Gastrocnemius medialis (tissue), 4 donors: ENCODE data around the gene DDX27. TPM values are rescaled to one million over a fixed set of nuclear protein-coding genes. Genes with fewer than 3 reads are reported as not detected.

Experiments used
- ATAC-seq, 2 donors: fragments of 150-250 bp; one replicate each; pipeline ENCODE4 v1.9.1; 2016
- DNase-seq, 2 donors: peaks; one replicate each; pipeline ENCODE4 v3.0.0-alpha.2; 2019
- H3K27ac ChIP-seq, 4 donors: fragments of 200-600 bp; sonication (generic); 1 replicate in 1 of 4; 2 replicates in 3 of 4; pipeline ENCODE4 v1.5.1; 2016 to 2018; ENCODE audit warnings: mild to moderate bottlenecking in 2 of 4, moderate library complexity in 1 of 4
- H3K27me3 ChIP-seq, 3 donors: fragments of 200-600 bp; sonication (generic) in 2 of 3; 1 replicate in 1 of 3; 2 replicates in 2 of 3; pipeline versions ENCODE4 v1.5.1 to v1.6.0; 2016 to 2019; ENCODE audit warnings: mild to moderate bottlenecking in 1 of 3, moderate library complexity in 1 of 3
- H3K36me3 ChIP-seq, 2 donors: fragments of 200-600 bp; sonication (generic) in 1 of 2; one replicate each; pipeline ENCODE4 v1.5.1; 2017 to 2018
- H3K4me1 ChIP-seq, 2 donors: fragments of 200-600 bp; sonication (generic) in 1 of 2; one replicate each; pipeline ENCODE4 v1.5.1; 2016 to 2017; ENCODE audit warnings: mild to moderate bottlenecking in 2 of 2
- H3K4me3 ChIP-seq, 4 donors: fragments of 200-600 bp; sonication (generic) in 3 of 4; 1 replicate in 1 of 4; 2 replicates in 3 of 4; pipeline ENCODE4 v1.5.1; 2016 to 2019; ENCODE audit warnings: mild to moderate bottlenecking in 2 of 4
- H3K9me3 ChIP-seq, 3 donors: fragments of 200-600 bp; sonication (generic) in 2 of 3; 1 replicate in 1 of 3; 2 replicates in 2 of 3; pipeline ENCODE4 v1.5.1; 2016 to 2019
- POLR2A ChIP-seq, 2 donors: fragments of 450-650 bp; IDR thresholded peaks; one replicate each; pipeline ENCODE4 v1.6.1; 2017; ENCODE audit warnings: antibody characterized with exemption in 2 of 2, mild to moderate bottlenecking in 2 of 2, moderate library complexity in 2 of 2
- in situ Hi-C, 4 donors: fragments of 200-750 bp; cut with MboI; loops; one replicate each; pipeline versions ENCODE4 v1.15.0 to v1.8.0; 2017; ENCODE audit warnings: low sequenced_read_pairs in 4 of 4
- intact Hi-C: fragments of 100-400 bp; cut with DNase I; formaldehyde crosslinking; loops from one replicate; pipeline ENCODE4 v1.15.1; 2023; ENCODE audit warnings: low total_unique reads
- total RNA-seq, 4 donors: library from RNA; depleted of rRNA; stranded (reverse); fragments of >200 nt; gene quantifications; one replicate each; pipeline versions ENCODE4 v1.1.0 to v1.2.3, GENCODE V29; 2016
- TF ChIP-seq, protein P1 (sequence below), 5 experiments: fragments of 450-650 bp in 3 of 5; fragments of 200-600 bp in 2 of 5; sonication (generic) in 2 of 5; IDR thresholded peaks in 4 of 5; conservative IDR thresholded peaks in 1 of 5; 1 replicate in 4 of 5; 2 replicates in 1 of 5; pipeline ENCODE4 v1.5.1; 2016 to 2019; ENCODE audit warnings: antibody characterized with exemption in 5 of 5, mild to moderate bottlenecking in 3 of 5, moderate library complexity in 3 of 5

DDX27 gene
- total RNA-seq, 4 donors from 2014 or later: 12.6 to 39.7 (median 23.3) TPM

DNA sequence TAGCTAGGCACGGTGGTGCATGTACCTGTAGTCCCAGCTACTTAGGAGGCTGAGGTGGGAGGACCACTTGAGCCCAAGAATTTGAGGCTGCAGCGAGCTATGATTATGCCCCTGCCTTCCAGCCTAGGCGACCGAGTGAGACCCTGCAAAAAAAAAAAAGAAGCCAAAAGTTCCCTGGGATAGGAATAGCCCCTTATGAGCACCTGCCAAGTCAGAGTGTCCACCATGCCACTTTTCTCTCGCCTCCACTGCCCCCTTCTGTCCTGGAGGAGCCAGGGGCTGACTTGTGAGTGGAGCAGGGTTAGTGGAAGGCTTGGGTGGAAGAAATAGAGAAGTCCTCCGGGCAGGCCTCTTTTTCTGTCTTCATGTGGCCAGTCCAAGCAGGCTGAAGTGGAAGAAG is 12.1 kb upstream of the DDX27 start:
- in situ Hi-C loops (no loop called here), intact Hi-C loops (no loop called here)
- no peak overlapping the region for H3K4me3 ChIP-seq
- TF ChIP-seq POLR2A (IDR thresholded peaks at IDR 0.05): no peak
- TF ChIP-seq, protein P1, sequence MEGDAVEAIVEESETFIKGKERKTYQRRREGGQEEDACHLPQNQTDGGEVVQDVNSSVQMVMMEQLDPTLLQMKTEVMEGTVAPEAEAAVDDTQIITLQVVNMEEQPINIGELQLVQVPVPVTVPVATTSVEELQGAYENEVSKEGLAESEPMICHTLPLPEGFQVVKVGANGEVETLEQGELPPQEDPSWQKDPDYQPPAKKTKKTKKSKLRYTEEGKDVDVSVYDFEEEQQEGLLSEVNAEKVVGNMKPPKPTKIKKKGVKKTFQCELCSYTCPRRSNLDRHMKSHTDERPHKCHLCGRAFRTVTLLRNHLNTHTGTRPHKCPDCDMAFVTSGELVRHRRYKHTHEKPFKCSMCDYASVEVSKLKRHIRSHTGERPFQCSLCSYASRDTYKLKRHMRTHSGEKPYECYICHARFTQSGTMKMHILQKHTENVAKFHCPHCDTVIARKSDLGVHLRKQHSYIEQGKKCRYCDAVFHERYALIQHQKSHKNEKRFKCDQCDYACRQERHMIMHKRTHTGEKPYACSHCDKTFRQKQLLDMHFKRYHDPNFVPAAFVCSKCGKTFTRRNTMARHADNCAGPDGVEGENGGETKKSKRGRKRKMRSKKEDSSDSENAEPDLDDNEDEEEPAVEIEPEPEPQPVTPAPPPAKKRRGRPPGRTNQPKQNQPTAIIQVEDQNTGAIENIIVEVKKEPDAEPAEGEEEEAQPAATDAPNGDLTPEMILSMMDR (IDR thresholded peaks at IDR 0.05 in 4 of 5, conservative IDR thresholded peaks at IDR 0.05 in 1 of 5): no peak
- no peak for ATAC-seq
- no peaks in the 10 kb centered on the region for H3K27me3 ChIP-seq
- H3K27ac ChIP-seq: no peak overlapping the region
- H3K4me1 ChIP-seq: no peaks in the 10 kb centered on the region
- H3K9me3 ChIP-seq: no peaks in the 10 kb centered on the region
- DNase-seq: no peak
- H3K36me3 ChIP-seq: no peaks in the 10 kb centered on the region

GRCh38 chr20:49210101-49210756 is 9.0 kb upstream of the DDX27 start:
- H3K27me3 ChIP-seq: no peaks in the 10 kb centered on the region
- TF ChIP-seq POLR2A (IDR thresholded peaks at IDR 0.05): no peak
- TF ChIP-seq, protein P1 (IDR thresholded peaks at IDR 0.05 in 4 of 5, conservative IDR thresholded peaks at IDR 0.05 in 1 of 5): no peak
- in situ Hi-C loops: no loop called here
- ATAC-seq: no peak
- H3K4me1 ChIP-seq: no peaks in the 10 kb centered on the region
- no peak overlapping the region for H3K27ac ChIP-seq
- intact Hi-C loops: no loop called here
- H3K4me3 ChIP-seq: no peak overlapping the region
- DNase-seq: no peak
- no peaks in the 10 kb centered on the region for H3K36me3 ChIP-seq
- H3K9me3 ChIP-seq: no peaks in the 10 kb centered on the region

DNA sequence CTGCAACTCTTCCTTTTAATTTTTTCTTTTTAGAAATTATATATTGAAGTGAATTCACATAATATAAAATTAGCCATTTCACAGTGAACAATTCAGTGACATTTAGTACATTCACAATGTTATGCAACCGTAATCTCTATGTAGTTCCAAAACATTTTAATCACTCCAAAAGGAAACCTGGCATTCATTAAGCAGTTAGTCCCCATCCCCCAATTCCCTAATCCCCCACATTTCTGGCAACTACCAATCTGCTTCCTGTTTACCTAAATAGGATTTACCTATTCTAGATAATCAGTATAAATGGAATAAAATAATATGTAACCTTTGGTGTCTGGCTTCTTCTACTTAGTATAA is 8.5 kb upstream of the DDX27 start:
- TF ChIP-seq POLR2A (IDR thresholded peaks at IDR 0.05): no peak
- TF ChIP-seq, protein P1 (IDR thresholded peaks at IDR 0.05 in 4 of 5, conservative IDR thresholded peaks at IDR 0.05 in 1 of 5): no peak
- H3K27me3 ChIP-seq: no peaks in the 10 kb centered on the region
- H3K4me3 ChIP-seq: no peak overlapping the region
- DNase-seq (no peak), ATAC-seq (no peak)
- H3K27ac ChIP-seq: no peak overlapping the region
- no peaks in the 10 kb centered on the region for H3K9me3 ChIP-seq
- intact Hi-C loops: no loop called here
- no peaks in the 10 kb centered on the region for H3K4me1 ChIP-seq
- no peaks in the 10 kb centered on the region for H3K36me3 ChIP-seq
- in situ Hi-C loops: no loop called here

DNA sequence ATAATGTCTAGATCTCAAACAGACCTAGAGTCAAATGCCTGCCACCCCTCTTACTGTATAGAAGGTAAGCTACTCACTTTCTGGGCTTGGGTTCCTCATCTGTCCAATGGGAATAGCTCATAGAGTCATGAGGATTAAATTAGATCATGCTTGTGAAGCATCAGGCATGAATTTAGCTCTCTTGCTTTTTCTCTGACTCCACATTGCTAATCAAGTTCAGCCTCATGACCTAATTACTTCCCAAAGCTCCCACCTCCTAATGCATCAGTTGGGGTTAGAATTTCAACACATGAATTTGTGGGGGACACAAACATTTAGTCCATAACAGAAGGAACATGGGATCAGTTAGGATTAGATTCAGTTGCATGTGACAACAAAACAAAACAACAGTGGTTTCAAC is 4.6 kb upstream of the DDX27 start:
- in situ Hi-C loops: no loop called here
- TF ChIP-seq POLR2A (IDR thresholded peaks at IDR 0.05): no peak
- TF ChIP-seq, protein P1 (IDR thresholded peaks at IDR 0.05 in 4 of 5, conservative IDR thresholded peaks at IDR 0.05 in 1 of 5): no peak
- intact Hi-C loops: no loop called here

GRCh38 chr20:49215232-49215631 is 4.0 kb upstream of the DDX27 start:
- H3K4me1 ChIP-seq: peaks cover 5 to 11% of the 10 kb centered on the region in 2 donors
- H3K36me3 ChIP-seq: no peaks in the 10 kb centered on the region
- intact Hi-C loops: no loop called here
- TF ChIP-seq, protein P1 (IDR thresholded peaks at IDR 0.05 in 4 of 5, conservative IDR thresholded peaks at IDR 0.05 in 1 of 5): no peak
- TF ChIP-seq POLR2A (IDR thresholded peaks at IDR 0.05): no peak
- H3K27ac ChIP-seq: no peak overlapping the region
- in situ Hi-C loops: loop anchor here (5.0 kb wide), 1 partner anchor 83 kb away; no protein-coding TSS in a partner anchor
- DNase-seq: no peak
- no peaks in the 10 kb centered on the region for H3K27me3 ChIP-seq
- ATAC-seq: no peak
- H3K9me3 ChIP-seq: no peaks in the 10 kb centered on the region
- H3K4me3 ChIP-seq: no peak overlapping the region

More for the DNA sequence above, 4.6 kb upstream of the DDX27 start:
- DNase-seq: no peak
- Histone ChIP-seq H3K4me1 (peaks cover 0 to 8% of the 10 kb centered on the region in 2 donors), H3K4me3 (no peak overlapping the region), H3K9me3 (no peaks in the 10 kb centered on the region), H3K27me3 (no peaks in the 10 kb centered on the region), H3K36me3 (no peaks in the 10 kb centered on the region), H3K27ac (no peak overlapping the region)
- ATAC-seq: no peak
